HepG2 (cell line): ENCODE data around the gene ESPN. TPM values are rescaled to one million over a fixed set of nuclear protein-coding genes. Genes with fewer than 3 reads are reported as not detected.
A peak's percentile ranks its signal among the peaks of the same experiment; 100 is the strongest.

Experiments
- ATAC-seq: fragments of 200-7000 bp; cut with Tn5 transposase; 3 replicates; pipeline ENCODE4 v1.9.1; 2020; ENCODE audit warnings: mild to moderate bottlenecking, moderate library complexity
- BruUV-seq: library from RNA; stranded (reverse); fragments of 400-500 nt; replicated peaks from 2 replicates; lab custom pipeline; 2021; lab: Mats Ljungman, UMichigan
- CTCF ChIA-PET: fragments of 300-600 bp; formaldehyde crosslinking; extraction: SDS; loops from one replicate; lab custom pipeline; 2021; ENCODE audit warnings: low total read pairs, inconsistent platforms, low intra/inter-chr PET ratio; lab: Yijun Ruan, JAX
- POLR2A ChIA-PET: fragments of 350-600 bp; sonication (Branson Sonifier 250); formaldehyde crosslinking; loops from one replicate; lab custom pipeline; 2020; ENCODE audit warnings: antibody characterized with exemption, inconsistent platforms; lab: Yijun Ruan, JAX
- DNase-seq: peaks from one replicate; pipeline ENCODE4 v3.0.0-alpha.2; 2015; ENCODE audit warnings: low spot score
- FAIRE-seq: peaks from 3 replicates; lab custom pipeline; 2011; peaks lifted over from hg19 to GRCh38; lab: Jason Lieb, UNC
- H2AFZ ChIP-seq: one replicate; pipeline ENCODE4 v1.6.1; 2011; ENCODE audit warnings: low read length, inconsistent platforms
- H3K27ac ChIP-seq: fragments of 300-600 bp; 3 replicates; pipeline ENCODE4 v1.8.0; 2011; ENCODE audit warnings: mixed run types, mild to moderate bottlenecking, mixed read lengths, low read length, inconsistent platforms; ENCODE audit not compliant: insufficient read depth; ENCODE audit errors: extremely low read length
- H3K27me3 ChIP-seq, 2 experiments: fragments of 200-600 bp in 1 of 2; 2 replicates in 1 of 2; 3 replicates in 1 of 2; pipeline versions ENCODE4 v1.6.0 to v1.8.0; 2011; ENCODE audit warnings: low read length in 2 of 2, mild to moderate bottlenecking in 2 of 2, moderate library complexity in 2 of 2, inconsistent platforms in 1 of 2; ENCODE audit not compliant: insufficient read depth in 2 of 2, control insufficient read depth in 1 of 2
- H3K36me3 ChIP-seq, 2 experiments: fragments of 200-600 bp in 1 of 2; replicated peaks in 1 of 2; 2 replicates in 1 of 2; 3 replicates in 1 of 2; pipeline versions ENCODE4 v1.5.1 to v1.8.0; 2011; ENCODE audit warnings: low read length in 2 of 2, inconsistent platforms in 1 of 2; ENCODE audit not compliant: insufficient read depth in 2 of 2, control insufficient read depth in 1 of 2
- H3K4me1 ChIP-seq: 2 replicates; pipeline ENCODE4 v1.5.1; 2012; ENCODE audit warnings: low read length, inconsistent platforms; ENCODE audit not compliant: insufficient read depth
- H3K4me2 ChIP-seq: 2 replicates; pipeline ENCODE4 v1.6.0; 2011; ENCODE audit warnings: low read depth, low read length, inconsistent platforms
- H3K4me3 ChIP-seq, 3 experiments: fragments of 200-600 bp in 1 of 3; sonication (generic), shearing (Covaris generic) in 1 of 3; replicated peaks in 1 of 3; 2 replicates each; pipeline ENCODE4 v1.5.1; 2011 to 2016; ENCODE audit warnings: low read length in 3 of 3, inconsistent platforms in 2 of 3, low read depth in 2 of 3, mild to moderate bottlenecking in 2 of 3, control low read depth in 1 of 3, mixed read lengths in 1 of 3; ENCODE audit not compliant: insufficient read depth in 1 of 3
- H3K79me2 ChIP-seq: one replicate; pipeline ENCODE4 v1.6.1; 2011; ENCODE audit warnings: low read length, inconsistent platforms; ENCODE audit not compliant: insufficient read depth
- H3K9ac ChIP-seq: 2 replicates; pipeline ENCODE4 v1.6.0; 2011; ENCODE audit warnings: mild to moderate bottlenecking, low read depth, low read length, inconsistent platforms; ENCODE audit not compliant: insufficient read depth
- H3K9me3 ChIP-seq: 2 replicates; pipeline ENCODE4 v1.5.1; 2012; ENCODE audit warnings: mild to moderate bottlenecking, low read length
- H4K20me1 ChIP-seq: 2 replicates; pipeline ENCODE4 v1.6.0; 2011; ENCODE audit warnings: inconsistent platforms, mild to moderate bottlenecking, low read length, moderate library complexity; ENCODE audit not compliant: insufficient read depth
- ARID4A ChIP-seq: sonication (generic); formaldehyde crosslinking; IDR thresholded peaks from 2 replicates; pipeline ENCODE4 v1.5.0; 2020; ENCODE audit warnings: mild to moderate bottlenecking, missing genetic modification reagents, borderline replicate concordance
- HNF4G ChIP-seq, 2 experiments: sonication (generic) in 1 of 2; formaldehyde crosslinking in 1 of 2; IDR thresholded peaks; 2 replicates each; pipeline versions ENCODE4 v1.4.0 to v1.6.1; 2011 to 2020; ENCODE audit warnings: borderline replicate concordance in 2 of 2, low read depth in 2 of 2, mild to moderate bottlenecking in 2 of 2, low read length in 1 of 2, missing genetic modification reagents in 1 of 2, moderate library complexity in 1 of 2
- MIER2 ChIP-seq: IDR thresholded peaks from 2 replicates; pipeline ENCODE4 v1.6.1; 2016; ENCODE audit warnings: missing biosample characterization, missing genetic modification reagents
- NR2C2 ChIP-seq: sonication (generic); formaldehyde crosslinking; IDR thresholded peaks from 2 replicates; pipeline ENCODE4 v1.4.0; 2020; ENCODE audit warnings: missing genetic modification reagents, mild to moderate bottlenecking, moderate library complexity, borderline replicate concordance
- RAD51 ChIP-seq: fragments of 450-650 bp; IDR thresholded peaks from 2 replicates; pipeline ENCODE4 v1.6.1; 2016; ENCODE audit warnings: borderline replicate concordance
- RBFOX2 ChIP-seq: fragments of 200-400 bp; formaldehyde crosslinking; IDR thresholded peaks from 2 replicates; pipeline ENCODE4 v1.6.1; 2017; ENCODE audit warnings: low read depth, mild to moderate bottlenecking, low read length
- RFX5 ChIP-seq: IDR thresholded peaks from 2 replicates; pipeline ENCODE4 v1.6.1; 2011; ENCODE audit warnings: low read depth, low read length, improper control_type of control experiment
- SMC3 ChIP-seq: IDR thresholded peaks from 2 replicates; pipeline ENCODE4 v1.6.1; 2011; ENCODE audit warnings: low read length, improper control_type of control experiment
- TCF7 ChIP-seq: sonication (generic); IDR thresholded peaks from 2 replicates; pipeline ENCODE4 v1.6.1; 2016; ENCODE audit warnings: antibody characterized with exemption, low read depth
- TRAFD1 ChIP-seq: sonication (generic); formaldehyde crosslinking; IDR thresholded peaks from 2 replicates; pipeline ENCODE4 v1.5.1; 2020; ENCODE audit warnings: missing genetic modification reagents, mild to moderate bottlenecking, borderline replicate concordance
- ZBTB38 ChIP-seq: sonication (generic); formaldehyde crosslinking; IDR thresholded peaks from 2 replicates; pipeline ENCODE4 v1.5.1; 2020; ENCODE audit warnings: mild to moderate bottlenecking, missing genetic modification reagents
- ZNF274 ChIP-seq: sonication (generic); formaldehyde crosslinking; IDR thresholded peaks from 2 replicates; pipeline ENCODE4 v1.5.1; 2020; ENCODE audit warnings: mild to moderate bottlenecking, missing genetic modification reagents
- ZNF432 ChIP-seq: sonication (generic); formaldehyde crosslinking; IDR thresholded peaks from 2 replicates; pipeline ENCODE4 v1.5.0; 2020; ENCODE audit warnings: missing genetic modification reagents, mild to moderate bottlenecking, borderline replicate concordance
- ZNF441 ChIP-seq: sonication (generic); formaldehyde crosslinking; IDR thresholded peaks from 2 replicates; pipeline ENCODE4 v1.7.0; 2021; ENCODE audit warnings: missing genetic modification reagents, borderline replicate concordance
- ZNF530 ChIP-seq: sonication (generic); formaldehyde crosslinking; IDR thresholded peaks from 2 replicates; pipeline ENCODE4 v1.5.0; 2020; ENCODE audit warnings: low read depth, mild to moderate bottlenecking, missing genetic modification reagents
- ZNF724P ChIP-seq: sonication (generic); formaldehyde crosslinking; IDR thresholded peaks from 2 replicates; pipeline ENCODE4 v1.8.0; 2022; ENCODE audit warnings: missing genetic modification reagents, borderline replicate concordance
- ZNF747 ChIP-seq: sonication (generic); formaldehyde crosslinking; IDR thresholded peaks from 2 replicates; pipeline ENCODE4 v1.8.1; 2023; ENCODE audit warnings: missing genetic modification reagents, mild to moderate bottlenecking, borderline replicate concordance
- WGBS: methylation state at CpG from one replicate; pipeline ENCODE4 v1.1.6; 2017; ENCODE audit warnings: low lambda C conversion rate; 5-methylcytosine and 5-hydroxymethylcytosine counted together
- in situ Hi-C: cut with HindIII; loops from 2 replicates; pipeline ENCODE4 v1.10.0; 2017; ENCODE audit warnings: low pct_unique_long_range_greater_than_20kb; ENCODE audit not compliant: extremely low pct_ligation_motif_present
- intact Hi-C: fragments of 100-400 bp; cut with micrococcal nuclease; formaldehyde crosslinking; loops from one replicate; pipeline ENCODE4 v1.10.0; 2022; ENCODE audit not compliant: unreplicated experiment
- polyA plus RNA-seq, 8 experiments: library from polyadenylated mRNA; depleted of rRNA in 3 of 8; stranded (reverse) in 7 of 8; unstranded in 1 of 8; fragments of >200 nt; fragmentation: Illumina TruSeq in 4 of 8; extraction: Trizol in 4 of 8; gene quantifications; 2 replicates each; pipeline versions ENCODE4 v1.2.1 to v1.2.3, GENCODE V29; 2011 to 2016; ENCODE audit warnings: low read depth in 4 of 8, missing spikeins in 1 of 8, mixed read lengths in 1 of 8; ENCODE audit not compliant: insufficient read depth in 1 of 8
- total RNA-seq, 5 experiments: library from RNA; depleted of rRNA; stranded (reverse); fragments of >200 nt; fragmentation: Illumina TruSeq; extraction: Trizol; gene quantifications; 2 replicates each; pipeline ENCODE4 v1.2.3, GENCODE V29; 2016; ENCODE audit warnings: low read depth in 1 of 5

ESPN gene
- total and polyA plus RNA-seq, 2 of the 13 experiments (the other 11 are each of a cell fraction or from before 2014, with no cell fraction given): 48.6 to 54.2 TPM

GRCh38 chr1:6474815-6475282 lies 50.3 kb downstream of the ESPN start (continued):
- no peak for TF ChIP-seq ZNF274
- TF ChIP-seq TCF7: no peak
- no peak for TF ChIP-seq NR2C2 (CRISPR knock-in tag)
- TF ChIP-seq ZBTB38 (CRISPR knock-in tag): no peak
- TF ChIP-seq RAD51: no peak
- TF ChIP-seq HNF4G (IDR thresholded peaks at IDR 0.05; ENCODE audit: borderline replicate concordance, low read depth, low read length): no peak
- no peak for TF ChIP-seq HNF4G (CRISPR knock-in tag; IDR thresholded peaks at IDR 0.05; ENCODE audit: borderline replicate concordance, low read depth)
- TF ChIP-seq ZNF724P (CRISPR knock-in tag): no peak
- TF ChIP-seq RFX5: no peak
- no peak for TF ChIP-seq ZNF441 (CRISPR knock-in tag)
- TF ChIP-seq SMC3: no peak

GRCh38 chr1:6475381-6476133 lies 51.0 kb downstream of the ESPN start:
- Histone ChIP-seq H3K36me3 (no peaks in the 10 kb centered on the region), H3K9me3 (no peaks in the 10 kb centered on the region), H3K27me3 (no peaks in the 10 kb centered on the region), H3K4me3 (peak overlapping the region in 1 of 3 experiments; percentile 34; a peak in 1 of 6 replicates), H3K27ac (no peak overlapping the region), H3K4me1 (peaks cover 24% of the 10 kb centered on the region), H3K4me2 (peak overlapping the region; percentile 59), H4K20me1 (no peaks in the 10 kb centered on the region), H2AFZ (no peak overlapping the region), H3K79me2 (no peaks in the 10 kb centered on the region), H3K9ac (no peak overlapping the region)
- FAIRE-seq (no peak), DNase-seq (no peak), ATAC-seq (peak; percentile 88)
- in situ Hi-C loops (loop anchor here (25.0 kb wide), 1 partner anchor 737 kb away; no protein-coding TSS in a partner anchor), intact Hi-C loops (loop anchor here (1.0 kb wide), 1 partner anchor 30 kb away; no protein-coding TSS in a partner anchor)
- POLR2A ChIA-PET: no interaction called here
- CTCF ChIA-PET: interaction anchor here (1.1 to 1.2 kb wide), 2 partner anchors 11 to 31 kb away, joined by 4 read pairs; no protein-coding TSS in a partner anchor
- BruUV-seq: no TSS peak
- 20% methylated on average over 6 of the region's 33 CpGs for WGBS
- TF ChIP-seq ZNF432 (CRISPR knock-in tag): no peak
- no peak for TF ChIP-seq TRAFD1
- no peak for TF ChIP-seq ZNF747 (CRISPR knock-in tag)
- TF ChIP-seq ZNF530 (CRISPR knock-in tag): no peak
- TF ChIP-seq RBFOX2: no peak
- TF ChIP-seq MIER2 (CRISPR knock-in tag): no peak
- peak; percentile 36; the same call in 1 of the 2 replicates for TF ChIP-seq ARID4A (CRISPR knock-in tag)
